CD4-positive, alpha-beta T cell treated with Interleukin-6 at 100 ng/mL for 8 hours (primary cell): ENCODE results near the gene EPB41.
"Not testable (repeated sequence)": the region's sequence is repeated elsewhere in the genome, so short reads cannot be mapped to it uniquely, and the experiment has no call there.

Experiments
- DNase-seq: peaks from one replicate; pipeline ENCODE4 v3.0.0-alpha.2; 2020; ENCODE audit warnings: mixed read lengths, low spot score

The EPB41 gene

DNA sequence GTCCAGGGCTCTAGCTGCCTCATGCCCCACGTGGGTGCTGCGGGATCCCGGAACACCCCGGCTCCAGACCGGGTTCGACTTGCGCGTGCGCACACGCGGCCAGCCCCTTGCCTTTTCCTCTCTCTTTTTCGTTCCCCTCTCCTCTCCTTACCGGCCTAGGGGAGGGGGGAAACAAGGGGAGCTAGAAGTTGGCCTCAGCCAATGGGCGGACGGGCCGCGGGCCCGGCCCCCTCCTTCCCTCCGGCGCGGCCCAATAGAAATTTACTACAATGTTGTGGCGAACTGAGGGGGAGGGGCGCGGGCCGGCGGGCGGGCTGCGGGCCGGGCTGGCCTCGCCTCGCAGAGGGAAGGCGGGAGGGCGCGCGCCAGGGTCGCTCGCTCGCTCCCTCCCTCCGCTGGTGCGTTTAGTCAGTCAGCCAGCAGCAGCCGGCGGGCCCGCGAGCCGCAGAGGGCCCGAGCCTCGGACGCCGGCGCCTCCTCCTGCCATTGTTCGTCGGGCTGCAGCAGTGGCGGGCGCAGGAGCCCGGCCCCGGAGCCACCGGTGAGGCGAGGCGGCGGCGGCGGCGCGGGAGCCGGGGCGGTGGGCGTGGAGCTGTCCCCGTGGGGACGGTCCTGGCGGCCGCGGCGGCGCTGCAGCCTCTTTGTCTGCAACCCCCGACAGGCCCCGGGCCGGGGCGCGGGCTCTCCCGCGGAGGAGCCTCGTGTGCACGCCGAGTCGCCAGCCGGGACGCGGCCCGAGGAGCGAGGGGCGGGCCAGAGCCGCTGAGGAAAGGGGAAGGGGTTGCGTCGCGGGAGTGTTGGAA is at the start of gene EPB41:
EPB41 (plus strand) TSS at position 342 of the 803 bp plus-strand sequence. CDS start 72,869 bp downstream, outside the sequence.
- peak; percentile 93 for DNase-seq

DNA sequence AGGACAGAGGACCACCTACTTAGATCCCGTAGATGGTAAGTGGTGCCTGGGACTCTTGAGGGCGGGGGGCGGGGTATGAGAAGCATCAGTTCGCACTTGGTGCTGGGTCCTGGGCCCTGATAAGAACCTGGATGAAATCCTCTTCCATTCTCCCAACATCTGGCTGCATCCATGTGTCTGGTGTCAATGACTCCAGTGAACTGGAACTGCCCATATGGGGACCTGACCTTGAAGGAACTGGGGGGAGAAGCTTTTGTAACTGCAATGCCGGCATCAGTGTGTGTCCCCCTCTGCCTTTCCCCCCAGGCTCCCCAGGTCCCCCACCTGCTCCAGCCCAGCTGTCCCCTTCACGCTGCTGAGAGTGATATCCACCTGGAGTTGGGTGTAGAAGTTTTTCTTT is 49.7 kb upstream of the EPB41 start:
- no peak for DNase-seq

DNA sequence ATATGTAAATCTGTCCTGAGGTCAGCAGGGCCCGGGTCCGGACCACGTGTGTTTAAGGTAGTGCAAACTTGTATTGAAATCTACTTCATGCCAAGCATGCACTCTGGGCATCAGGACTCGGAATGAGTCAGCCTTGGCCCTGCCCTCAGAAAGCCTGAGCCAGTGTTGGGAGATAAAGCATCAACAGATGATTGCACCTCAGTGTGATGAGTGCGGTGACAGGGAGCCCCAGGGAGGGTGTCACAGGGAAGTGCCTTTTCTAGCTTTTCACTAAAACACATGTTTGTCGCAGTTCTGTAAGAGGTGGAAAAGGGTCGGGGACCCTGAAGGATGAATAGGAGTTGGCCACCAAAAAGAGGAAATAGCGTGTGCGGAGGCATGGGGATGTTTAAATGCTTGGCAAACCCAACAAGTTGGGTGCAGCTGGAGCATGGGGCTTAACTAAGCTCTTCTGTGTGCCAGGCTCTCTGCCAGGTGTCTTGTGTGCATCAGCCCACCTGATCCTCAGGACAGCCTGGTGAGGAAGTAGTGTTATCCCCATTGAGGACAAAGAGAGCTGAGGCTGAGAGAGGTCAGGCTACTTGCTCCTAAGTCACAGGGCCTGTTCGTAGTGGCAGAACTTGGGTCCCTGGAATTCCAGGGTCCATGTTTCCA is 48.2 kb upstream of the EPB41 start:
- DNase-seq: no peak

DNA sequence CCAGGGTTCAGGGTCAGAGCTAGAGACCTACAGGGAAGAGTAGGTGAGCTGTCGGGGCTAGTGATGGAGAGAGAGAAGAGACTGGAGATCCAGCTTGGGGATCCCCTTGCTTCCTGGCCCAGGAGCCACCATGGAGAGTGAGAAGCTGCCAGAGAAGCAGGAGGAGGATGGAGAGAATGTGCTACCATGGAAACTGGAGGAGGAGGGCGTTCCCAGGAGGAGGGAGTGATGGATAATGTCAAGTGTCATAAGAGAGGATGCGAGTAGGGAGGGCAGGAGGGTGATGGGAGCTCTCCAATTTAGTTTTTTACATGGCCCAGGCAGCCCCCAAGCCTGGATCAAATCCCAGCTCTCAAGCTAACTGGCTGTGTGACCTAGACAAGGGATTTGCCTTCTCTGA is 46.5 kb upstream of the EPB41 start:
- DNase-seq: no peak

DNA sequence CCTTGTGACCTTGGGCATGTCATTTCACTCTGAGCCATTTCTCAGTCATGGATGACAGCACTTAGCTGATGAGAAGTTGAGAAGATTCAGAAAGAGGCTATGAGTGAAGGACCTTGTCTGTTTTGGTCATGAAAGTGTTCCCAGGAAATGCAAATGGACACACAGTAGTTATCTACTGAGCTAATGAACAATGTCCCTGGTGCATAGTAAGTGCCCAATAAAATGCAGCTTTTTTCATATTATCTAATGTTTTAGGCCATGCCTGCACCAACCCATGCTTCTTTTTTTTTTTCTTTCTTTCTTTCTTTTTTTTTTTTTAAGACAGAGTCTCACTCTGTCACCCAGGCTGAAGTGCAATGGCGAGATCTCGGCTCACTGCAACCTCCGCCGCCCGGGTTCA is 44.4 kb upstream of the EPB41 start:
- no peak for DNase-seq

DNA sequence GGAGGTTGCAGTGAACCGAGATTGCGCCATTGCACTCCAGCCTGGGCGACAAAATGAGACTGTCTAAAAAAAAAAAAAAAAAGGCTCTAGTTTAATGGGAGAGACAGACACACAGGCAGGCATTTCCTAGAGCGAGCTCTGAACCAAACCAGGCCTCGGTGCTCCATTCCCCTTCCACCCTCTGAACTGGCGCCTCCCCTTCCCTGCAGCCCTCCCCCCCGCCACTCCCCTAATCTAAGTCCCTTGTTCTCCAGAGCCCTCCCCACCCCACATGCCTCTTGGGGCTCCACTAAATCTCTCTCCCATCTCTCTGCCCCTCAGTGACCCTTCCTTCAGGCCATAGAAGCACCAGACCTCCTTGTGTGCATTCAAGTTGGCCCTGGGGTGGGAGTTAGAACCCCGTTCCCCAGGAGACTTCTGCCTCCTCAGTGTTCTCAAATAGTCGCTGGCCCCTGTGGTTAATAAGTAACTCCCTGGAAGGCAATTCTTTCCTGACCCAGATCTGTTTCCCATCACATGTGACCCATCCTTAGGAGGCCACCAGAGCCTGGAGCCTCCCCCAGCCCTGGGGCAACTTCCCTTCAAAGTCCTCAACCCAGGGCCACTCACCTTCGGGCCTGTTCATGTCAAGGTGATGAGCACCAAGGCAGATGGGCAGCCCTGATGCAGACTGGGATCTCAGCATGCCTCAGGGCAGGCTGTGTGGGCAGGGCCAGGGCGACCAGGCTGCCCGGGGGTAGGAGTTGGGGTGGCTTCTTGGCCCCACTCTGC is 42.6 kb upstream of the EPB41 start:
- DNase-seq: no peak

DNA sequence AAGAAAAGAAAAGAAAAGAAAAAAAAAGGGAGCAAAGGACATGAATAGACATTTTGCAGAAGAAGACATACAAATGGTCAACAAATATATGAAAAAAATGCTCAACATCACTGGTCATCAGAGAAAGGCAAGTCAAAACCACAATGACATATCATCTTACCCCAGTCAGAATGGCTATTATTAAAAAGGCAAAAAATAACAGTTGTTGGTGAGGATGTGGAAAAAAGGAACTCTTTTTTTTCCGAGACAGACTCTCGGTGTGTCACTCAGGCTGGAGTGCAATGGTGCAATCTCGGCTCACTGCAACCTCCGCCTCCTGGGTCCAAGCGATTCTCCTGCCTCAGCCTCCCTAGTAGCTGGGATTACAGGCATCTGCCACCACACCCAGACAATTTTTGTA is 39.2 kb upstream of the EPB41 start:
- DNase-seq: not testable (repeated sequence)

DNA sequence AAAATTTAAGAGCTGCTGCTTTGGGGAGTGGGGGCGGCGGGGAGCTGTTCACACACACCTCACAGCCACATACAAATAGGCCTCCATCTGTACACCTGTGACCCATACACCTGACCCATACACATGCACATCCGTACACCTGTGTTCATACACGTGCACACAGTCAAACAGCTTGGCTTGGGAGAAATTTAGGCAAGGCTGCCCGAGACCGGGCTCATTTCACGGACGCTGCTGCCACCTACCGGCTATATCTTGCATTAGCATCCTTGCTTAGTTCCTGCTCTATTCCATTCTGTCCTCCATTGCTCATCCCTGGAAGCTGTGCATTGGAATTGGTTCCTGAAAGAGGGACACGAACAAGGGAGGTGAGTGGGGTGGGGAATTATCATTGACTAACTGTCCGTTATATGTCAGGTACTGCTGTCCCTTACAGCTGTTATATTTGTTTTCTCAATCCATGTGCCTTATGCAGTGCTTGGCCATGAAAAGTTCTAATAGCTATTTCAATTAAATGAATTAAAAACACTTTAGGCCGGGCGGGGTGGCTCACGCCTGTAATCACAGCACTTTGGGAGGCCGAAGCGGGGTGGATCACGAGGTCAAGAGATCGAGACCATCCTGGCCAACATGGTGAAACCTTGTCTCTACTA is 37.1 kb upstream of the EPB41 start:
- peak; percentile 72 for DNase-seq

DNA sequence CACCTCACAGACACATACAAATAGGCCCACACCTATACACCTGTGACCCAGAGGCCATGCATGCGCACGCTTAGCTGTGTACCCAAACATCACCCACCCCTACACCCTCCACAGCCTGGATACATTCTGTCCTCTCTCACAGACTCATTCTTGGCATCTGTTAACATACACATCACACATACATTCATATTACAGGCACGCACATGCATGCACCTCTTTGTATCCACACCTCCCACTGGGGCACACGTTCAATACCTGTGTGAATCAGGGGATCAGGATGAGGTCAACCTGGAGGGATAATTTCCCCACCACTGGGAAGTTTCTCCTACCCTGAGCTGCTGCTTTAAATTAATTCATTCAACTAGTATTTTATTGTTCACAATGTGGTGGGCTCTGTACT is 35.6 kb upstream of the EPB41 start:
- DNase-seq: no peak

DNA sequence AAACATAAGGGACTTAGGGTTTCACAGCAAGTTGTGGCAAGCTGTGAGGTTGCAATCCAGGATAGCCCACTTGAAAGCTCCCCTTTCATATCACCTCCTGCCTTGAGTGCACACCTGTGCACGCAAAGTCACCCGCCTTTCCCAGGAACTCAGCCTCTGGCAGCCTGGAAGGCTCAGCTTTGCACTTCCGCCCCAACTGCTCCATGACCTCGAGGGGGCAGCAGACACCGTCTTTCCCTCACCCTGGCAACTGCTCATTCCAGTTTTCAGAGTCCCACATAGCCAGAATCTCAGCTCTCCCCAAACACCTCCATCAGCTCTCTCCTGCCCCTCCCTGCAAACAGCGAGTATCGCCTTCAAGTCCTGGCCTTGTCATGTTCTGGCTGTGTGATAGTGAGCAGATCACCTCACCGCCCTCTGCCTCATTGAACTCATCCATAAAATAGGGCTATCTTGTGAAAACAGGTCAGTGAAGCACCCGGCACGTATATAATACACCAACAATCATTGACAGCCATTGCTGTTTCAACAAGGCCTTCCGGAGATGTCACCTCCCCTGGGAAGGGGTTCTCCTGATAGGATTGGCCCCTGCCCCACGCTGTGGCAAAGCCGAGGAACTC is 32.2 kb upstream of the EPB41 start:
- DNase-seq: peak; percentile 78

DNA sequence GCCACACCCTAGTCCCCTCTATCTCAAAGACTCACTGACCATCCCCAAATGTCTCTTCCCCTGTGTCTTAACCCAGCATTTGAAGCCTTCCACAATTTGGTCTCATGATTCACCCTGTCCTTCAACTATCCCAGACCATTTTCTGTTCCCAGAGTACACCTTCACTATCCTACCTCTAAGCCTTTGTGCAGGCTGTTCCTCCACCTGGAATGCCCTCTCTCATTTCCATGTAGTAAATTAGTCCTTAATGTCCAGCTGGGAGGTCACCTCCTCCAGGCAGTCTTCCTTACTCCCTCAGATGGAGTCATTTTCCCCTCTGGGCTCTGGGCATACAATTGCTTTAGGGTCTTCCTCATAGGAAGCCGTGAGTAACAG is 31.1 kb upstream of the EPB41 start:
- DNase-seq: no peak

DNA sequence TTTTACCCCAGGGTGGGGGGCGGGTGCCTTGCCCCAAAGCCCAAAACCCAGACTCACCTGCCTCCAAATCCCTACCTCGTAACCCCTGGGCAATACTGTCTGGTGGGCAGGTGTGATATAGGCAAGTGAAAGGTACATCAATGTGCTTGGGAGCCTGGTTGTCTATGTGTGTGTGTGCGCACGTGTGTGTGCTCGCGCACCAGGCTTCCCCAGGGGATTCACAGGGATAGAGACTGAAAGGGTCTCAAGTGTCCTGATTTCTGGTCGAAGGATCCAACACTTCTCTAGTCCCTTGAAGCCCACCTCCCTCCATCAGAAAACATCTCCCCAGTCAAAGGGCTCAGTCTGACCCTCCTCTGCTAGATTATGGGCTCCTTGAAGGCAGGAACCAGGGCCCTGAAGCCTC is 28.9 kb upstream of the EPB41 start:
- DNase-seq: no peak

DNA sequence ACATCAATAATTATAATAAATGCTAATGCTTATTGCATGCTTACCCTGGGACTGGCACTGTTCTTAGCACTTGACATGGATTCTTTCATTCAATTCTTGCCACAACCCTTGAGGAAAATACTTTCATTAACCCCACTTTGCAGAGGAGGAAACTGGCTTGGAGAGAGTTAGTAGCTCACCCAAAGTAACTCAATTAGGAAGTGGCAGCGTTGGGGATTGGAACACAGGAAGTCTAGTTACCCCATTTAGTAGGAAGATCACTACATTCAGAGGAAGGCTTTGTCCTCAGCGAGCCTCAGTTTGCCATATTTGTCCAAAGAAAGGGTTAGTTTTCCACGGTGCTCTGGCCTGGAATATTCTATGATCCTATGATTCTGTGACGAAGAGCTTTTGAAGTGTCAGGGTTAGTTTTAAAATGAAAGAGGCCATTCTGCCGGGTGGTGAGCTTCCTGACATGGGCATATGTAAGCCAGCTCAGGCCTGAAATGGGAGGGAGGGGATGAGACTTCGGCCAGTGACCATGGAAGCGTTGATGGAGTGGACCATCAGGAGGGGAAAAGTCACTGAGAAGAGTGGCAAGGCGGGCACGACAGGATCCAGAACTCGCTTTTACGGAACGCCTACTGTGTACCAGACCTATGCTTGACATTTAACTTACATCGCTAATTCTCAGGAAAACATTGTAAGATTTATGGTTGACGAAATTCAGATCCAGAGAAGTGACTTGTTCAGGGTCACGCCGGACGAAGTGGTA is 28.2 kb upstream of the EPB41 start:
- no peak for DNase-seq

DNA sequence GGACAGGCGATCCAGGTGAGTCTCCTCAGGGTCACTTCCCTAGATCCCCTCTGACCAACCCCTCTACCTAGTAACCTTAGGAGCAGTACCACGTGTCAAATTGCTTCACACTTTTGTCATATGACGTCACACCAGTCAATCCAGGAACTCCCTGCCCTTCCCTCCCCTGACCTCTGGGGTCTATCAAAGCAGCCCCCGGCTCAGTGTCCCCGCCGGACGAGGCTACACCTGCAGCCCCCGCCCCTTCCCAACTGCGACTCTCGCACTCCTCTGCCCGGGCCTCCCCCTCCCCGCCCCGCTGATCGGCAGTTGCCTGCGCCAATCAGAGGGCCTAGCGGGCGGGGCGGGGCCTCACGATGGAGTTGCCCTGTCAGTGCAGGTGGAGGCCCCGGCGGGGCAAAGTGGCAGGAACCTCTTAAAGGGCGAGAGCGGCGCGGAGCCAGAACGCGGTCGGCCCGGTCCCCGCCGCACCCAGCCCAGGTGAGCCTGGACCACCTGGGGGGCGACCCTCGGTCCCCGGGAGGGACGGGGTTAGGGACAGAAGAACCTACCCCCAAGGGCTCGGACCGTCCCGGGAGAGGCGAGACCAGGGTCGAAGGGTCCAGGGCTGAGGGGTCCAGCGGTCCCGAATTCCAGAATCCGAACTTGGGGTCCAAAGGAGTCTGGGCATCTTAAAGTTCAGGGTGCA is 27.5 kb upstream of the EPB41 start:
- DNase-seq: peak; percentile 87

DNA sequence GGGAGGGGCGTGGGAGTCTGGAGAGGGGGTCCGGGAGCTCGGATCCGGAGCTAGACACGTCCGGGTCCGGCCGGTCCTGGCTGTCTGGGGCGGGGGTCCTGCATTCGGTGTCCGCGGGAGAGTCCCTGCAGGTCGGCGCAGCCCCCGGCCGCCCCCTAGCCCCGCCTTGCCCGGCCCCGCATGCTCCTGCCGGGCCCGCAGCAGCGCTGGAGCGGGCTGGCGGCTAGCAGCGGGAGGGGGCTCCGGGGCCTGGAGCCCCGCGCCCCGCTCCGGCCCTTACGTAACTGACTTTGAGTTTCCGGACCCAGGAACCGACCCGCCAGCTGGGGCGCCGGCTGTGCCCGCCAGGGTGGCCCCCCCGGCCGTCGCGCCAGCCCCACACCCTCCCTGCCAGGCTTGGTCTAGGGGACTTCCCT is 26.9 kb upstream of the EPB41 start:
- peak; percentile 48 for DNase-seq

DNA sequence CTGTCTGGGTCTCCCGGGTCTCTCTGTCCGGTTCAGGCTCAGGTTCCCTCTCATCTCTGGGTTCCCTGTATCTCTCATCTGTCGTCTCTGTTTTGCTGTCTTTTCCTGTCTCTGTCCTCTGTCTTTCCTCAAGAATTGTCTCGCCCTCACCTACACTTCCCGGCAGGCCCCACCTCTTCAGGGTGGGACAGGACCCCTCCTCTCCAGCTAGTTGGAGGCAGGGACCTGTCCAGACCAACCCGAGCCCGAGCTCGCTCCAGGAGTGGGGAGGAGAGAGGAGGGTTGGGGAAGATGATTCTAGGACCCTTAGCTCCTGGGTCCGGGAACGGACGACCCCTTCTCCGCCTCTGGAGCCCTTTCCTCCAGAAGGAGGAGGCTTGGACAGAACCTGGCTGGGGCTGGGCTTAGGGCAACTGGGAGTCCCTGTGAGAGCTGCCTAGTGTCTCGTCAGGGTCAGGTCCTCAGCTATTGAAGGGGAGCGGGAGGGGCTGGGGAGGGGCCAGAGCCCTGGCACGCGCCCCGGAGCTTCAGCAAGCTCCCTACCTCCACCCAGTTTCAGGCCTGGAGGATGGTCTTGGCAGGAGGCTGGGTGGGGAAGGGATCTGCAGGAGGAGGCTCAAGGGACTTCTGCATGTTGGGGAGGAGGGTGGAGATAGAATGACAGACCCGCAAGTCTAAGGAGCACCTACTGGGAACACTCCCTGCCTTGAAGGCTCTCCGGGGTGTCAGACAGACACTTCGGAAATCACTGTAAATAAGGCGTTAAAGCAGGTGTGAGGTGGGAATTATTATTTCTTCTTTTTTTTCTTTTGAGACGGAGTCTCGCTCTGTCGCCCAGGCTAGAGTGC is 26.3 kb upstream of the EPB41 start:
- no peak for DNase-seq

DNA sequence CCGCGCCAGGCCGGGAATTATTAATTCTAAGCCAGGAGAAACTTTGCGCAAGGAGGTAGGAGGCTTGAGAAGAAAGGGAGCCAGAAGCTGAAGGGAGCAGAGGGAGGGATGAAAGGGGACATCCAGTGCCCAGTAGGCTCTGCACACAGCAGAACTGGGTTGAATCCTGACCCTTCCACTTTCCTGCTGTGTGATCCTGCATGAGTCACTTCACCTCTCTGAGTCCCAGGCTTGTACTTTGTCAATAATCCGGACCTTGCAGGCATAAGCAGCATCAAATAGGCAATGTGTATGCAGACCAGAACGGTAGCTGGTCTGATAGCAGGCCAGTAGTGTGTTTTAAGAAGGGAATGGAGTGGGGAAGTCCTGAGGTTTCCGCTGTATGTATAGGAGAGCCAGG is 25.5 kb upstream of the EPB41 start:
- DNase-seq: no peak

DNA sequence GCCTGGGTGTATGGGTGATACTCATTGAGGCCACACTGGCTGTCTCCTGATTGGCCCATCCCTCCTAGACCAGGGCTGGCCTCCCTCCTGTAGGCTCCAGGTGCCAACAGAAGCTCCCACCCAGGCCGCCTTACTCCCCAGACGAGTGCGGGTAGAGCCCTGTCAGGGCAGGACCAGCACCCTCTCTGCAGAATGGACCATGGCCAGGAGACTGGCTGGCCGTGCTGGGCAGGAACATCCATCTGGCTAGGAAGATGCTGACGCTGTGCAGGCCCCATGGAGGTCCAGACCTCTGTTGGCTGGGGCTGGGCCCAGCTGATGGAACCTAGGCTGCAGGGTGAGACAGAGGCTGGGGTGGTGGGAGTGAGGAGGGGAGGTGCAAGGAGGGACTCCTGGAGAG is 25.0 kb upstream of the EPB41 start:
- no peak for DNase-seq

DNA sequence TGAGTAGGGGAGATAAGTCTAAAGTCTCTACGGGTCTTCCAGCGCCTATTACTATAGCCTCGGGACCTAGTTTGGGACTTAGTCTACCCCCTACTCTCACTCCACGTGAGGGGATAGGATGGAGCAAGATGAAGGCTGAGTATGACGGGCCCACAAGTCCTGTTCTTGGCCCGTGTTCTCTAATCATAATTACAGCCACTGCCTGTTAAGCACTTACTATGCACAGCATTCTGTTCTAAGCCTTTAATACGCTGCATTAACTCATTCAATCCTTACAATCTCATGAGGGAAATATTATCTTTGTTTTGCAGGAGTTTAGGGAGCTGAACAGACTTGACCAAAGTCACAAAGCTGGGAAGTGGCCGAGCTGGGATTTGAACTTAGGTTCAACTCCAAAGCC is 23.9 kb upstream of the EPB41 start:
- DNase-seq: no peak

DNA sequence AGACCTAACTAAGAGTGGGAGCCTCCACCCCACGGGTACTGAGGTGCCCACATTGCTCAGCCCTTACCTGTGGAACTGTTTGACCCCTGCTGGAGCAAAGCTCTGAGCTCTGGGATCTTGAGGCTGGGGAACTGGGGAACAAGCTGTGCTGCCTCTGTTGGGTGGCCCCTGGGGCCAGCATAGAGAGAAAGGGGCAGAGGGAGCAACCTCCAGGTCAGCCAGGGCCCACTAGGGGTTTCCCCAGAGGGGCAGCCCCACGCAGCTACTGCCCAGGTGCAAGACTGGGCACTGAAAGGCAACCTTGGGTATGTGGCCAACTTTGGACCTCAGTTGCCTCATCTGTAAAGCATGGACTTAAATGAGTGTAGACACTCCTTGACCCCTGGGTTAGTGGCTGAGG is 23.5 kb upstream of the EPB41 start:
- DNase-seq: no peak
